ENCODE data around the gene NLRP7.
"Not testable (repeated sequence)": the region's sequence is repeated elsewhere in the genome, so short reads cannot be mapped to it uniquely, and the experiment has no call there.

DNA sequence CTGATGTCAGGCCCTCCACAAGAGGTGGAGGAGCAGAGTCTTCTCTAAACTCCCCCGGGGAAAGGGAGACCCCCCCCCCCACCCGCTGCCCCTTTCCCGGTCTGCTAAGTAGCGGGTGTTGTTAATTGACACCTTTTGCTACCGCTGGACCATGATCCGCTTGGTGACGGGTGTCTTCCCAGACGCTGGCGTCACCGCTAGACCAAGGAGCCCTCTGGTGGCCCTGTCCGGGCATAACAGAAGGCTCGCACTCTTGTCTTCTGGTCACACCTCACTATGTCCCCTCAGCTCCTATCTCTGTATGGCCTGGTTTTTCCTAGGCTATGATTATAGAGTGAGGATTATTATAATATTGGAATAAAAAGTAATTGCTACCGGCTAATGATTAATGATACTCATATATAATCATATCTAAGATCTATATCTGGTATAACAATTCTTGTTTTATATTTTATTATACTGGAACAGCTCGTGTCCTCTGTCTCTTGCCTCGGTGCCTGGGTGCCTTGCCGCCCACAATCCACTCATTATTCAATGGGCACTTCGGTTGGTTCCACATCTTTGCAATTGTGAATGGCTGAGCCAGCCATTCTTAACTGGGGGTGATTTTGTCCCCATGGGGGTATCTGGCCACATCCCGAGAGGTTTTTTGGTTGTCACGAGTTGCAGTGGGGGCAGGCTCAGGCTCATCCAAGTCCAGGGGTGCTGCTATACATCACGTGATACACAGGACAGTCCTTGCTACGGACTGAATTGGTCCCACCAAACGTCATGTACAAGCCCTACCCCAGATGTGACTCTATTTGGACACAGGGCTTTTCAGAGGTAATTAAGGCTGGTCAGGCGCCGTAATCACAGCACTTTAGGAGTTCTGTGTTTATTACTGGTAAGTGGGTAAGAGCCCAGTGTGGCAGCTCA lies 27.4 kb downstream of the NLRP7 start:
- TF ChIP-seq POLR2AphosphoS5, POLR2A (IDR thresholded peaks at IDR 0.05): not testable (repeated sequence)
- TF ChIP-seq, protein P1, sequence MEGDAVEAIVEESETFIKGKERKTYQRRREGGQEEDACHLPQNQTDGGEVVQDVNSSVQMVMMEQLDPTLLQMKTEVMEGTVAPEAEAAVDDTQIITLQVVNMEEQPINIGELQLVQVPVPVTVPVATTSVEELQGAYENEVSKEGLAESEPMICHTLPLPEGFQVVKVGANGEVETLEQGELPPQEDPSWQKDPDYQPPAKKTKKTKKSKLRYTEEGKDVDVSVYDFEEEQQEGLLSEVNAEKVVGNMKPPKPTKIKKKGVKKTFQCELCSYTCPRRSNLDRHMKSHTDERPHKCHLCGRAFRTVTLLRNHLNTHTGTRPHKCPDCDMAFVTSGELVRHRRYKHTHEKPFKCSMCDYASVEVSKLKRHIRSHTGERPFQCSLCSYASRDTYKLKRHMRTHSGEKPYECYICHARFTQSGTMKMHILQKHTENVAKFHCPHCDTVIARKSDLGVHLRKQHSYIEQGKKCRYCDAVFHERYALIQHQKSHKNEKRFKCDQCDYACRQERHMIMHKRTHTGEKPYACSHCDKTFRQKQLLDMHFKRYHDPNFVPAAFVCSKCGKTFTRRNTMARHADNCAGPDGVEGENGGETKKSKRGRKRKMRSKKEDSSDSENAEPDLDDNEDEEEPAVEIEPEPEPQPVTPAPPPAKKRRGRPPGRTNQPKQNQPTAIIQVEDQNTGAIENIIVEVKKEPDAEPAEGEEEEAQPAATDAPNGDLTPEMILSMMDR (IDR thresholded peaks at IDR 0.05) = peak in 1 of 3 donors; percentile 29

Data from breast epithelium (tissue), 3 donors.